Measurements from ENCODE around the gene ENOSF1.

The ENOSF1 gene

DNA sequence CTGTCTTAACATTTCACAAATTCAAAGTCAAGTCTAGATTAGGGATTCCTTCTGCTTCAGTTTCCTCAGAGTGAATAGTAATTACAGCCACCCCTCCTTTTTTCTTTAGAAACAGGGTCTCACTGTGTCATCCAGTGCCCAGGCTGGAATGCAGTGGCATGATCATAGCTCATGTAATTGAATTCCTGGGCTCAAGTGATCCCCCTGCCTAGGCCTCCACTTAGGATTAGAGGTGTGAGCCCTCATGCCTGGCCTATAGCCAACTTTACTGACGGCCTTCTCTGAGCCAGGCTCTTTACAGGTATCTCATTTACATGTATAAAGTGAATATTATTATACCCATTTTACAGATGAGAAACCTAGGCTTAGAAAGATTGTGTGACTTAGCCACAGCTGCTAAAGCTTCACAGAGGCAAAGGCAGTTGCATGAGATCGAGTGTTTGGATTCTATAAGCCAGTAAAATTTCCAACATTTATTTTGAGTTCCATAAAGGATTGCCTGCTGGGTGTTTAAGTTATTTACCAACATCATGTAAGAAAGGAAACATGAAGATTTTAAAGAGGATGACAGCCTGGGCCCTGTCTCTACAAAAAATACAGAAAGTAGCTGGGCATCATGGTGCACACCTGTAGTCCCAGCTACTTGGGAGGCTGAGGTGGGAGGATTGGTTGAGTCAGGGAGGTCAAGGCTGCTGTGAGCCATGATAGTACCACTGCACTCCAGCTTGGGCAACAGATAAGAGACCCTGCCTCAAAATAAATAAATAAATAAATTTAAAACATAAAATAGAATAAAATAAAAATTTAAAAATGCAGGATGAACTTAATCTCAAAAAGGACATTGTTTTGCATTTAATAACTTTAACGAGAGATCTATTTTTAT is 1.8 kb downstream of the ENOSF1 start:
- Histone ChIP-seq H3K4me1 (ENCODE audit: insufficient read depth, low read length, poor library complexity, severe bottlenecking) (no peaks in the 10 kb centered on the region), H3K79me2 (ENCODE audit: insufficient read depth, low read length) (peaks cover 11% of the 10 kb centered on the region; the same call in 1 of the 2 replicates), H3K4me3 (ENCODE audit: low read length, poor library complexity, severe bottlenecking) (peak overlapping the region; percentile 80), H3K9me3 (ENCODE audit: insufficient read depth, low read depth, low read length) (0 out of 2 replicates have a peak, but pooled peaks cover 2% of the 10 kb centered on the region), H3F3A (ENCODE audit: low read depth) (no peaks in the 10 kb centered on the region; the same call in 1 of the 2 replicates), H3K4me2 (ENCODE audit: low read depth, low read length, poor library complexity, severe bottlenecking) (peak overlapping the region; percentile 70), H4K20me1 (ENCODE audit: insufficient read depth, low read length, poor library complexity, severe bottlenecking) (no peaks in the 10 kb centered on the region), H3K27me3 (ENCODE audit: insufficient read depth, low read length, poor library complexity, severe bottlenecking) (no peaks in the 10 kb centered on the region), H3K36me3 (ENCODE audit: insufficient read depth, low read length) (no peaks in the 10 kb centered on the region), H2AFZ (ENCODE audit: low read length) (no peak overlapping the region), H3K9ac (ENCODE audit: low read depth, low read length, poor library complexity, severe bottlenecking) (peak overlapping the region; percentile 81), H3K9me2 (replicated peaks; ENCODE audit: low read depth, low read length) (no peaks in the 10 kb centered on the region)
- TF ChIP-seq, protein P1, sequence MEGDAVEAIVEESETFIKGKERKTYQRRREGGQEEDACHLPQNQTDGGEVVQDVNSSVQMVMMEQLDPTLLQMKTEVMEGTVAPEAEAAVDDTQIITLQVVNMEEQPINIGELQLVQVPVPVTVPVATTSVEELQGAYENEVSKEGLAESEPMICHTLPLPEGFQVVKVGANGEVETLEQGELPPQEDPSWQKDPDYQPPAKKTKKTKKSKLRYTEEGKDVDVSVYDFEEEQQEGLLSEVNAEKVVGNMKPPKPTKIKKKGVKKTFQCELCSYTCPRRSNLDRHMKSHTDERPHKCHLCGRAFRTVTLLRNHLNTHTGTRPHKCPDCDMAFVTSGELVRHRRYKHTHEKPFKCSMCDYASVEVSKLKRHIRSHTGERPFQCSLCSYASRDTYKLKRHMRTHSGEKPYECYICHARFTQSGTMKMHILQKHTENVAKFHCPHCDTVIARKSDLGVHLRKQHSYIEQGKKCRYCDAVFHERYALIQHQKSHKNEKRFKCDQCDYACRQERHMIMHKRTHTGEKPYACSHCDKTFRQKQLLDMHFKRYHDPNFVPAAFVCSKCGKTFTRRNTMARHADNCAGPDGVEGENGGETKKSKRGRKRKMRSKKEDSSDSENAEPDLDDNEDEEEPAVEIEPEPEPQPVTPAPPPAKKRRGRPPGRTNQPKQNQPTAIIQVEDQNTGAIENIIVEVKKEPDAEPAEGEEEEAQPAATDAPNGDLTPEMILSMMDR (conservative IDR thresholded peaks at IDR 0.05; ENCODE audit: low read length) = no peak
- no peak for TF ChIP-seq EZH2phosphoT487 (IDR thresholded peaks at IDR 0.05; ENCODE audit: borderline replicate concordance)

DNA sequence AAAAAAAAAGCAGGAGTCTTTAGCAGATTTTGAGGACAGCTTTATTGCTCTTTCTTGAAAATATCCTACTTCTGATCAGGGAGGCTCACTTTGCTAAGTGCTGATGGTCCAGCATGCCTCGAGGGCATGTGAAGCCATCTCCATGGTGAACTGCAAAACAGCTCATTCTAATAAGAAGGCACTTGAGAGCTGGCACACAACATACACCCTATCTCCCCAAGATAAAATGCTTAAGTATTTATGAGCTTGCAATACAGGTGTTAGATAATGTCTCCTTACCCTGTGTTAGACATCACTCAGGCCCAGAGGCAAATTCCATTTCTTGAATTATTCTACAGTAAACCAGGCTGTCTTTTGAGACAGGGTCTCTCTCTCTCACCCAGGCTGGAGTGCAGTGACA is 2.7 kb downstream of the ENOSF1 start:
- H3K36me3 ChIP-seq (ENCODE audit: insufficient read depth, low read length) = no peaks in the 10 kb centered on the region
- H2AFZ ChIP-seq (ENCODE audit: low read length) = no peak overlapping the region
- H3K4me3 ChIP-seq (ENCODE audit: low read length, poor library complexity, severe bottlenecking) = no peak overlapping the region
- 0 out of 2 replicates have a peak, but pooled peaks cover 2% of the 10 kb centered on the region for H3K9me3 ChIP-seq (ENCODE audit: insufficient read depth, low read depth, low read length)
- no peak overlapping the region for H3K4me2 ChIP-seq (ENCODE audit: low read depth, low read length, poor library complexity, severe bottlenecking)
- no peaks in the 10 kb centered on the region for H3K4me1 ChIP-seq (ENCODE audit: insufficient read depth, low read length, poor library complexity, severe bottlenecking)
- no peak overlapping the region for H3K9ac ChIP-seq (ENCODE audit: low read depth, low read length, poor library complexity, severe bottlenecking)
- H4K20me1 ChIP-seq (ENCODE audit: insufficient read depth, low read length, poor library complexity, severe bottlenecking) = no peaks in the 10 kb centered on the region
- no peaks in the 10 kb centered on the region; the same call in 1 of the 2 replicates for H3F3A ChIP-seq (ENCODE audit: low read depth)
- no peaks in the 10 kb centered on the region for H3K27me3 ChIP-seq (ENCODE audit: insufficient read depth, low read length, poor library complexity, severe bottlenecking)
- TF ChIP-seq, protein P1 (conservative IDR thresholded peaks at IDR 0.05; ENCODE audit: low read length) = no peak
- no peak for TF ChIP-seq EZH2phosphoT487 (IDR thresholded peaks at IDR 0.05; ENCODE audit: borderline replicate concordance)
- peaks cover 11% of the 10 kb centered on the region; the same call in 1 of the 2 replicates for H3K79me2 ChIP-seq (ENCODE audit: insufficient read depth, low read length)
- no peaks in the 10 kb centered on the region for H3K9me2 ChIP-seq (replicated peaks; ENCODE audit: low read depth, low read length)

DNA sequence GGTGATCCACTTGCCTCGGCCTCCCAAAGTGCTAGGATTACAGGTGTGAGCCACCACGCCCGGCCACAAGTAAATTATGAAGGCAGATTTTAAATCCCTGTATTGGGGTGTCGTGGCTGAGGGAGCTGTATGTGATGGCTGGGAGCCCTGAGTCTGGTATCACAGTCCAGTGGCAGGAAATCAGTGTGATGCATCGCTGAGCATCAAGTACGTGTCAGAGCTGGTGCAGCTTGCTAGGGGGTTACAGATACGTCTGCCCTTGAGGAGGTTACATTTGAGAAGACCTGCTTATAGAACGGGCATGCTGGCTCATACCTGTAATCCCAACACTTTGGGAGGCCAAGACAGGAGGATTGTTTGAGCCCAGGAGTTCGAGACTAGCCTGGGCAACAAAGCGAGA is 4.3 kb downstream of the ENOSF1 start:
- no peaks in the 10 kb centered on the region for H3K27me3 ChIP-seq (ENCODE audit: insufficient read depth, low read length, poor library complexity, severe bottlenecking)
- H4K20me1 ChIP-seq (ENCODE audit: insufficient read depth, low read length, poor library complexity, severe bottlenecking) = no peaks in the 10 kb centered on the region
- no peak overlapping the region for H3K4me2 ChIP-seq (ENCODE audit: low read depth, low read length, poor library complexity, severe bottlenecking)
- H3K9me2 ChIP-seq (replicated peaks; ENCODE audit: low read depth, low read length) = no peaks in the 10 kb centered on the region
- no peaks in the 10 kb centered on the region for H3K36me3 ChIP-seq (ENCODE audit: insufficient read depth, low read length)
- H3F3A ChIP-seq (ENCODE audit: low read depth) = no peaks in the 10 kb centered on the region; the same call in 1 of the 2 replicates
- no peaks in the 10 kb centered on the region for H3K4me1 ChIP-seq (ENCODE audit: insufficient read depth, low read length, poor library complexity, severe bottlenecking)
- no peak overlapping the region for H2AFZ ChIP-seq (ENCODE audit: low read length)
- TF ChIP-seq, protein P1 (conservative IDR thresholded peaks at IDR 0.05; ENCODE audit: low read length) = no peak
- TF ChIP-seq EZH2phosphoT487 (IDR thresholded peaks at IDR 0.05; ENCODE audit: borderline replicate concordance) = no peak
- peaks cover 11% of the 10 kb centered on the region; the same call in 1 of the 2 replicates for H3K79me2 ChIP-seq (ENCODE audit: insufficient read depth, low read length)
- H3K9ac ChIP-seq (ENCODE audit: low read depth, low read length, poor library complexity, severe bottlenecking) = no peak overlapping the region
- no peak overlapping the region for H3K4me3 ChIP-seq (ENCODE audit: low read length, poor library complexity, severe bottlenecking)
- no peaks in the 10 kb centered on the region for H3K9me3 ChIP-seq (ENCODE audit: insufficient read depth, low read depth, low read length)
